RKO (cell line): ENCODE data around the gene LCE3B.
"Not testable (repeated sequence)": the region's sequence is repeated elsewhere in the genome, so short reads cannot be mapped to it uniquely, and the experiment has no call there.

Experiments
- DNase-seq: peaks from one replicate; pipeline ENCODE4 v3.0.0-alpha.2; 2016; ENCODE audit warnings: low spot score

Gene LCE3B

DNA sequence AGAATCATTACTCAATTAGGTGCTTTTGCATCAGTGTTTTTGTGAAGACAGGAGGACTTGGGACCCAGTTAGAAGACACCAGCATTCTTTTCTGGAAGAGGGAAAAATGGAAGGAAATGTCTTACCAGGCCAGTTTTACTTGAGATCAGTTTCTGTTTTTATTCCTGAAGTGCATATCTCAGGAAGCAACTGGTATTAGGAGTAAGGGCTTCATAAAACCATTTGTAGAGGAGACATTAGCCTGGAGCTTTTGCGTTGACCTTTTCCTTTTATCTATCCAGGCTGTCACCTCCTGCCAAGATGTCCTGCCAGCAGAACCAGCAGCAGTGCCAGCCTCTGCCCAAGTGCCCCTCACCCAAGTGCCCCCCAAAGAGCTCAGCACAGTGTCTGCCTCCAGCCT, at the start of gene LCE3B:
Gene LCE3B (plus strand): TSS at position 301 of the 400 bp plus-strand sequence. CDS start 0 bp downstream, at position 301.
- DNase-seq, result no peak

DNA sequence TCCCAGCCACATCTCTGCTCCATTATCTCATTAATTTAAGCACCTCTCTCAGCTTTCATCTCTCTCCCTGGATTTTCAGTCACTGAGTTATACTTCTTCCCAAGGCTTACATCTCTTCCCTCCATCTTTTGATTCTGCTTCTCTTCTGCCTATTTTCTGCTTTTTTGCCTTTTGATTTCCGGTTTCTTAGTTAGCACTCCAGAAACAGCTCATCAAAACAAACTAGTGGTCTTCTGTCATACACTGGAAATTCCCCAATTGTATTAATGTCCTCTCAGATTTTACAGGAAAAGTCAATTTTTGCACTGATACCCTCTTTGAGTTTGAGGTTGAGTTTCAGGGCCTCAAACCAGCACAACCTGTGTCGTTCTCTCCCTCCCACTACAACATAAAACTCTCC, 48.5 kb upstream of the LCE3B start:
- no peak for DNase-seq

DNA sequence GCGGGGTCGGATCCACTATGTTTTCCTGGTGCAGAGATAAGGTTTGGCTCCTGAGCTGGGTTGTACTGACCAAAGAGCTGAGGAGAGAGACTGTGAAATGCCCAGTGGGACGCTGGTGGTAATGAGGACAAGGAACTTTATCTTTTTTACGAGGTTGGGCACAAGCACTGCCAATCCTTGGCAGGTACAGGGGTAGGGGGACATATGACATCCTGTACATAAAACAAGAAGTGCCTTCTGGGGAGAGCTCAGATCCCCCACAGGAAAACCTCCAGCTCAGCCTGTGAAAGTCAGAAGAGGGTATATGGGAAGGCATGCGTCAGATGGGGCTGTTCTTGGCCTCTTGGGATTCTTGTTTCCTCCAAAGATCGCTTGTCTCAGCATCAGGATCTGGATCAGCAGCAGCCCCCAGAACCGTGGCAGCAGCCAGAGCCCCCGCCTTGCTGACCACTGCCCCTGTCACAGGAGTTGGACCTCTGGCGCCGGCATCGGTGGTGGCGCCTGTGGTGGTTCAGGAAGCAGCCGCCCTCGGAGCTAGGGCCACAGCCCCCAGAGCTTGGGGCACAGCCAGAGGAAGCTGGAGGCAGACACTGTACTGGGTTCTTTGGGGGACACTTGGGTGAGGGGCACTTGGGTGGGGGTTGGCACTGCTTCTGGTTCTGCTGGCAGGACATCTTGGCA, 47.9 kb upstream of the LCE3B start:
- DNase-seq, result no peak

- no peak for DNase-seq
Observed at GRCh38 chr1:152566681-152567080, 46.9 kb upstream of the LCE3B start, which contains the start of gene LCE3E. TSS of gene LCE3E (minus strand) at chr1:152566780. CDS start at chr1:152566208, 572 bp downstream.

- no peak for DNase-seq
Observed at GRCh38 chr1:152577168-152577567, 36.4 kb upstream of the LCE3B start.

GRCh38 chr1:152579526-152579925, 34.1 kb upstream of the LCE3B start:
- DNase-seq, result not testable (repeated sequence)

GRCh38 chr1:152580433-152580832, 33.2 kb upstream of the LCE3B start, which contains the start of gene LCE3D:
TSS of gene LCE3D (minus strand) at chr1:152580516. CDS start at chr1:152579936, 580 bp downstream.
- no peak for DNase-seq

GRCh38 chr1:152582647-152583046, 31.0 kb upstream of the LCE3B start:
- peak; percentile 56 for DNase-seq

GRCh38 chr1:152585586-152585985, 28.0 kb upstream of the LCE3B start:
- DNase-seq, result no peak

GRCh38 chr1:152596986-152597385, 16.6 kb upstream of the LCE3B start:
- no peak for DNase-seq

- DNase-seq, result no peak
Observed at GRCh38 chr1:152599934-152600333, 13.7 kb upstream of the LCE3B start, which contains the start of gene LCE3C. TSS of gene LCE3C (plus strand) at chr1:152600234. CDS start at chr1:152600732, 498 bp downstream.

GRCh38 chr1:152621993-152622392, 8.4 kb downstream of the LCE3B start:
- DNase-seq, result no peak

DNA sequence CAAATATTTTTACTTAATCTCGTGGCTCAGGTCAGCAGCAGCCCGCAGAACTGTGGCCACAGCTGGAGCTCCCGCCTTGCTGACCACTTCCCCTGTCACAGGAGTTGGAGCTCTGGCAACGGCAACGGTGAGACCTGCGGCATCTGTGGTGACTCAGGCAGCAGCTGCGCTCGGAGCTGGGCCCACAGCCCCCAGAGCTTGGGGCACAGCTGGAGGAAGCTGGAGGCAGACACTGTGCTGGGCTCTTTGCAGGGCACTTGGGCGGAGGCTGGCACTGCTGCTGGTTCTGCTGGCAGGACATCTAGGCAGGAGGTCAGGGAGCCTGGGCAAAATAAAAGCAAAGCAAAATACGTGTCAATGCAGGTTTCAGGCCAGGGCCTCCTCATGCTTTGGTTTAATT, 9.2 kb downstream of the LCE3B start, which contains the start of gene LCE3A:
Gene LCE3A (minus strand): TSS at position 301 of the 400 bp plus-strand sequence. CDS start 0 bp downstream, at position 301.
- no peak for DNase-seq

GRCh38 chr1:152623203-152623844, 9.7 kb downstream of the LCE3B start:
- DNase-seq, result no peak

GRCh38 chr1:152626744-152627143, 13.1 kb downstream of the LCE3B start:
- DNase-seq, result no peak

GRCh38 chr1:152630596-152630995, 17.0 kb downstream of the LCE3B start:
- no peak for DNase-seq

GRCh38 chr1:152640351-152640750, 26.7 kb downstream of the LCE3B start:
- no peak for DNase-seq

DNA sequence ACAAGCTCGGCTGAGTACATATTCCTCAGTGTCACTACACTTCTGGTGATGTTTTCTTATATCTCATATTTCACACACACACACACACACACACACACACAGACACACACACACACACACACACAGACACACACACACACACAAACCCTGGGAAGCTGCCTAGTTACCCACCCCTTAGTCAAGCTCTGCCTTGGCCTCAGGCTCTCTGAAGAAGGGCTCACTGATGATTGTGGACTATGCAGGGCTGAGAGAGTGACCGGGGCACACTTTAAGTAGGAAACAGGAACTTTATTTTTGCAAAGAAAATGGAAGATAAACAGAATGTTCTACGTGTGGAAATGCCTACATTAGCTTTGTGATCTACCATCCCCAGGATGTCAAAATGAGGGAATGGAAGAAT, 30.3 kb downstream of the LCE3B start:
- no peak for DNase-seq

GRCh38 chr1:152645146-152645545, 31.5 kb downstream of the LCE3B start:
- no peak for DNase-seq

DNA sequence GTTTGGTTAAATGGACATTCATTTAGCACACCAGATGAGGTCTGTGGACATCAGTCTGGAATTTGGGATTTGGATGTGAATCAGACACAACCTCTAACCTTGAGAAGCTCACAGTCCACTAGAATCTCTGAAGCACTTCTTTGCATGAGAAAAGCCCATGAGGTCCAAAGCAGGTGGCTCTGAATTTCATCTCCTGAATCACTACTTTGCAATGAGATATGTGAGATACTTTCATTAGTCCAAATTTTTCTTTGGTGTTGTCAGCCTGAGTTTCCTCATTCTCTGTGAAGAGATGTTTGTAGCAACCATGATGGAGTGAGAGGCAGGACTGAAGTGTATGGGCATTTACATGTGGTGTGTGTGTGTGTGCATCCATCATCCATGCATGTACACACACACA, 33.0 kb downstream of the LCE3B start:
- no peak for DNase-seq

DNA sequence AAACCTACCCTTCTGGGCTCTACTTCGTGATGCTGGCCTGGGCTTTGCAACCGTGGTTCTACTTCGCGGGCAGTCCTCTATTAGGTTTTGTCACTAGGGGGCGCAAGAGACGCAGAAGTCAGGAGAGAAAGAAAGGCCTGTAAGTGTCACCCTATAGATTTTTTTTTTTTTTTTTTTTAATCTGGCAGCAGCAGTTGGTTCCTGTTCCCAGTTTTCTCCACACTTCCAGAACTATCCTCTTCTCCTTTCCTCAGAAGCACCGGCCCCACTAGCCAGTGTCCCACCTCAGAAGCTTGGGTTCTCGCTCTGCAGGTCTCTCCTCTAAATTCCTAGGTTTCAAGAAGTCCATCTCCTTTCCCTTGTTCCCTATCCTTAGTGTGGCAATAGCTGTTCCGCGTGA, 40.5 kb downstream of the LCE3B start:
- DNase-seq, result peak; percentile 61

DNA sequence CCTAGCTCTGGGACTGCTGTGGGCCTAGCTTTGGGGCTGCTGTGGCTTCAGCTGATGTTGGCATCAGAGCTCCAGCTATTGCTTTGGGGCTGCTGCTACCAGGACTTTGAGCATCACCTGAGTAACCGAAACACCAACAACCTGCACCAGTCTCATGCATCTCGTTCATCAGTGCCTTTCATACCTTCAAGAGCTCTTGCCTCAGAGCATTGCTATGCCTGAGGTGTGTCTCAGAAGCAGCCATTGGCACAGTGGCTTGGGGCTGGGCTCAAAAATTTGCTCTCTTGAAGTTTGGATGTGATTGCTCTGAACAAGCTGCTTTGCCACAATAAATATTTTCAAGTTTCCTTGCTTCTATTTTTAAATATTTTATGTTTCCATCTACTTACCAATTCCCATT, 42.8 kb downstream of the LCE3B start:
- DNase-seq, result no peak

DNA sequence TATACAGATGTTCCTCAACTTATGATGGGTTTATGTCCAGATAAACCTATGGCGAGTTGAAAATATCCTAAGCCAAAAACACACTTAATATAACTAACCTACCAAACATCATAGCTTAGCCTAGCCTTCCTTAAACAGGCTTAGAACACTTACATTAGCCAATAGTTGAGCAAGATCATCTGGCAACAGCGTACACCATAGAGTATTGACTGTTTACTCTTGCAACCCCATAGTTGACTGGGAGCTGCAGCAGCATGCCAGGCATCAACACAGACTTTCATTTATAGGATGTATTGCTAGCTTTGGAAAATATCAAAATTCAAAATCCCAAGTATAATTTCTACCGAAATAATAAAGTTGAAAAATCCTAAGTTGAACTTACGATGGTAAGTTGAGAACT, 44.1 kb downstream of the LCE3B start:
- no peak for DNase-seq
